AG10803 (cell line): ENCODE data around the gene REEP2.

ENCODE experiments used
- DNase-seq: peaks from one replicate; pipeline ENCODE4 v3.0.0; 2010; ENCODE audit warnings: low read depth
- H3K4me3 ChIP-seq: 2 replicates; pipeline ENCODE4 v1.5.1; 2011; ENCODE audit warnings: mild to moderate bottlenecking, low read length, control low read depth
- TF ChIP-seq, protein P1 (sequence below): conservative IDR thresholded peaks from 2 replicates; pipeline ENCODE4 v1.5.1; 2011; ENCODE audit warnings: mild to moderate bottlenecking, low read length, control low read depth, inconsistent platforms

Gene REEP2

GRCh38 chr5:138441221-138441620 is 2.4 kb downstream of the REEP2 start:
- H3K4me3 ChIP-seq = no peak overlapping the region
- DNase-seq = no peak
- TF ChIP-seq, protein P1, sequence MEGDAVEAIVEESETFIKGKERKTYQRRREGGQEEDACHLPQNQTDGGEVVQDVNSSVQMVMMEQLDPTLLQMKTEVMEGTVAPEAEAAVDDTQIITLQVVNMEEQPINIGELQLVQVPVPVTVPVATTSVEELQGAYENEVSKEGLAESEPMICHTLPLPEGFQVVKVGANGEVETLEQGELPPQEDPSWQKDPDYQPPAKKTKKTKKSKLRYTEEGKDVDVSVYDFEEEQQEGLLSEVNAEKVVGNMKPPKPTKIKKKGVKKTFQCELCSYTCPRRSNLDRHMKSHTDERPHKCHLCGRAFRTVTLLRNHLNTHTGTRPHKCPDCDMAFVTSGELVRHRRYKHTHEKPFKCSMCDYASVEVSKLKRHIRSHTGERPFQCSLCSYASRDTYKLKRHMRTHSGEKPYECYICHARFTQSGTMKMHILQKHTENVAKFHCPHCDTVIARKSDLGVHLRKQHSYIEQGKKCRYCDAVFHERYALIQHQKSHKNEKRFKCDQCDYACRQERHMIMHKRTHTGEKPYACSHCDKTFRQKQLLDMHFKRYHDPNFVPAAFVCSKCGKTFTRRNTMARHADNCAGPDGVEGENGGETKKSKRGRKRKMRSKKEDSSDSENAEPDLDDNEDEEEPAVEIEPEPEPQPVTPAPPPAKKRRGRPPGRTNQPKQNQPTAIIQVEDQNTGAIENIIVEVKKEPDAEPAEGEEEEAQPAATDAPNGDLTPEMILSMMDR = no peak

- TF ChIP-seq, protein P1 = no peak
- no peak for DNase-seq
- H3K4me3 ChIP-seq = no peak overlapping the region
Measured at GRCh38 chr5:138444078-138444773, 5.4 kb downstream of the REEP2 start.

DNA sequence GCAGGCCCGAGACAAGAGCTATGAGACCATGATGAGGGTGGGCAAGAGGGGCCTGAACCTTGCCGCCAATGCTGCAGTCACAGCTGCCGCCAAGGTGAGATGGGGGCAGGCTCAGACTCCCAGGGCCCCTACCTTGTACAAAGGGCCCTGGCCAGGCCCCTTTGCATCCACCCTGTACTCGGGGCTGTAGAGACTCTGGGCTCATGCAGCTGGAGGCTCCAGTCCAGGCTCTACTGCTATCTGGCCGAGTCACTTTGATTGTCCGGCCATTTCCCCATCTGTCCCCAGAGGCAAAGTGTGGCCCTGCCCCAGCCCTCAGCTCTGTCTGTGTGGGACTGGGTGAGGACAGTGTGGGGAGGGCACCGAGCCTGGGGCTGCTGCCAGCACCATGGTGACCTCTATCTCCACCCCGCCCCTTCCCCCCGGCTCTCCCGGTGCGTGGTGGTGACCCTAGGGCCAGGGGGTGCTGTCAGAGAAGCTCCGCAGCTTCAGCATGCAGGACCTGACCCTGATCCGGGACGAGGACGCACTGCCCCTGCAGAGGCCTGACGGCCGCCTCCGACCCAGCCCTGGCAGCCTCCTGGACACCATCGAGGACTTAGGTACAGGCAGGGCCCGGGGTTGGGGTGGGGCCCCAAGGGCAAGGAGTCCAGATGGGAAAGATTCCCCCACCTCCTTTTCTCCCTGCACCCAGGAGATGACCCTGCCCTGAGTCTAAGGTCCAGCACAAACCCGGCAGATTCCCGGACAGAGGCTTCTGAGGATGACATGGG is 6.1 kb downstream of the REEP2 start:
- no peak overlapping the region for H3K4me3 ChIP-seq
- DNase-seq = no peak
- TF ChIP-seq, protein P1 = no peak

DNA sequence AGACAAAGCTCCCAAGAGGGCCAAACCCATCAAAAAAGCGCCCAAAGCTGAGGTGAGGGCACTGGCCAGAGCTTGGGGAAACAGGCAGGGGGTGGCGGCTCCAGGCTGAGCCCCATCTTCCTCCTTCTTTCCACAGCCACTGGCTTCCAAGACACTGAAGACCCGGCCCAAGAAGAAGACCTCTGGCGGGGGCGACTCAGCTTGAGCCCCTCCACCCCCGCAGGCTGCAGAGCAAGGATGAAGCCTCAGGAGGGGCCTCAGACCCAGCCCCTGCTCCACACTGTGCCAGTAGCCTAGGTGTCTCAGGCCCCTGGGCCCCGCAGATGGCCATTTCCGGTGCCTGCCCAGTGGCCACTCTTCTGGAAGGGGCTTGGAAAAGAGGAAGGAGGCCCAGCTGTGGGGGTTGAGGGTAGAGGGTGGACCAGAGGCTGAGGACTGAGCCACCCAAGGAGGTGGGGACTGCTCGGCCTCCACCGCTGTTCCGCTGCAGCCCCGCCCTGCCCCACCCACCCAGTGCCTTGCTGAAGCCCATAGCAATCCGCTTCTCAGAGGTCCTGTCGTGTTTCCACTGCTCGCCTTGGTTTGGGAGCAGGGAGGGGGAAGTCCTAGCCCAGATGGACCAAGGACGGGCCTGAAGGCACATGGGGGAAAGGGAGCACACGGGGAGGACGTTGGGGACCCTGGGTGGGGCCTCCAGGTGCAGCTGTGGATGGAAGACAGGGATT is 6.9 kb downstream of the REEP2 start:
- no peak overlapping the region for H3K4me3 ChIP-seq
- no peak for DNase-seq
- TF ChIP-seq, protein P1 = no peak

DNA sequence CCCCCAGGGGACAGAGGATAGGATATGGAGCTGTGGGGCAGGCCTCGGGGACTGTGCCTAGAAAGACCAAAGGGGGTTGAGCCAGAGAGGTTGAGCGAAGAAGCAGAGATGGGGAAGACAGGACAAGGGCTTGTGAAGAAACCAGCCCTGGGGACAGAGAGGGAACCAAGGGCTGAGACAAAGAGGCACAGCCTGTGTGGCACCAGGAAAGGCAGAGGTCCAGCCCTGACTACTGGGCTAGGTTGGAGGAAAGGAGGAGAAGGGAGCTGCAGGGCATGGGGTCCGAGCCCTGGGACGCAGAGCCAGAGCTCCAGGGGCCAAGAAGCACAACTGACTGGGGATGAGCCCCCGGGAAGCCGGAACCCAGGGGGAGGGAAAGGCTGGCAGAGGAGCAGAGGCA is 9.2 kb downstream of the REEP2 start:
- TF ChIP-seq, protein P1 = no peak
- no peak overlapping the region for H3K4me3 ChIP-seq
- DNase-seq = no peak

DNA sequence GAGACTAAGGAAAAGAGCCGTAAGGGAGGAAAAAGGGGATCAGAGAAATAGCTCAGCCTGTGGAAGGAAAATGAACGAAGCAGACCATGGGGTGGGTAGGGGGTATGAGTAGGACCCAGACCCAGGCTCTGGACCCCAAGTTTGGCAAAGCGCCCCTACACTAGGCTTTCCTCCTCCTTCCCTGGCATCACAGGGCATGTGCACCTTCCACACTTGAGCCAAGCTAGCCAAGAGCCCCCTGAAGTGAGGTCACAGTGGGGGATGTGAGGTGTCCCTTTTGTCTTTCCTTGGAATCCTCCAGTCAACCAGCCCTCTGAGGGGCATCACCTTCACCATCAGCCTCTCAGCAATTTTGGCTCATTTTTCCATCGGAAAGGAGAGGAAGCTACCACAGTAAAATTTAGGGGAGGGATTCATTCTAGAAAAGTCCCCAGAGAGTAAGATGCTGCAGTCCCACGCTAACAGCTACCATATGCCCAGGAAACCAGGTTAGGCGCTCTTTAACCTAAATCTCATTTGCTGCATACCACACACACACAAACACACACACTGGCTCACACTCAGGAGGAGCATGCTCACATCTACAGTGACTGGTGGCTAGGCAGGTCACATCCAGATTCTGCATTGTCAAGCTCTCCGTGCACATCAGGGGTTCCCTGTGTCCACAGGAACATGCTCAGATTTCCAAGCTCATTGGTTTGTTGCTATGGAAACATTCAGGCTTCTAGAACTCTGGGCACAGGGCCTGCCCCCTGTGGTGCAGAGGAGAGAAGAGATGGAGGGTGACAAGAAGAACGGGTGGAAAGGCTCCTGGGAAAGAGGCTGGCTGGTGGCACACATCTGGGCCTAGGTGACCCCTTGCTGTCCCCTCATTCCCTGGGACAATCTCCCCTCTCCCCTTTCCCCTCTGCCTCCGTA is 9.9 kb downstream of the REEP2 start:
- H3K4me3 ChIP-seq = no peak overlapping the region
- DNase-seq = peak; percentile 56
- TF ChIP-seq, protein P1 = peak; percentile 8; the same call in 1 of the 2 replicates
